GM12878 (cell line): Measurements from ENCODE around the gene NDST4. TPM values are rescaled to one million over a fixed set of nuclear protein-coding genes. Genes with fewer than 3 reads are reported as not detected.

Source experiments
- ATAC-seq: fragments of 200-7000 bp; cut with Tn5 transposase; 3 replicates; pipeline ENCODE4 v1.9.1; 2020; ENCODE audit warnings: mild to moderate bottlenecking, moderate library complexity
- BruUV-seq: library from RNA; stranded (reverse); fragments of 400-500 nt; replicated peaks from 2 replicates; lab custom pipeline; 2021; lab: Mats Ljungman, UMichigan
- CTCF ChIA-PET: fragments of 300-600 bp; sonication (Branson Sonifier 250); formaldehyde crosslinking; extraction: SDS; loops from one replicate; lab custom pipeline; 2021; ENCODE audit warnings: inconsistent platforms; lab: Yijun Ruan, JAX
- POLR2A ChIA-PET: fragments of 350-600 bp; formaldehyde crosslinking; extraction: SDS; loops from one replicate; lab custom pipeline; 2021; ENCODE audit warnings: inconsistent platforms; lab: Charles Lee
- RAD21 ChIA-PET: fragments of 300-600 bp; sonication (Branson Sonifier 250); formaldehyde crosslinking; loops from one replicate; lab custom pipeline; 2023; ENCODE audit warnings: antibody characterized with exemption; ENCODE audit not compliant: unreplicated experiment; lab: Charles Lee
- SMC1A ChIA-PET: fragments of 300-600 bp; sonication (Branson Sonifier 250); formaldehyde crosslinking; loops from one replicate; lab custom pipeline; 2023; ENCODE audit not compliant: unreplicated experiment, uncharacterized antibody; lab: Charles Lee
- DNase-seq: peaks from one replicate; pipeline ENCODE4 v3.0.0-alpha.2; 2011; ENCODE audit warnings: low read depth, low spot score
- FAIRE-seq: peaks from 3 replicates; lab custom pipeline; 2011; peaks lifted over from hg19 to GRCh38; lab: Jason Lieb, UNC
- H2AFZ ChIP-seq: 2 replicates; pipeline ENCODE4 v1.6.0; 2011; ENCODE audit warnings: low read depth, low read length, control low read depth; ENCODE audit not compliant: control insufficient read depth
- H3K27ac ChIP-seq: 2 replicates; pipeline ENCODE4 v1.5.1; 2011; ENCODE audit warnings: control low read depth; ENCODE audit not compliant: control insufficient read depth, insufficient read depth
- H3K27me3 ChIP-seq, 2 experiments: replicated peaks in 1 of 2; 2 replicates each; pipeline versions ENCODE4 v1.6.0 to v1.6.1; 2011; ENCODE audit warnings: low read length in 1 of 2; ENCODE audit not compliant: control insufficient read depth in 2 of 2, insufficient read depth in 2 of 2
- H3K36me3 ChIP-seq, 2 experiments: 2 replicates each; pipeline ENCODE4 v1.5.1; 2011; ENCODE audit warnings: low read length in 1 of 2; ENCODE audit not compliant: control insufficient read depth in 2 of 2, insufficient read depth in 2 of 2
- H3K4me1 ChIP-seq: 2 replicates; pipeline ENCODE4 v1.6.1; 2011; ENCODE audit warnings: mild to moderate bottlenecking, low read length, moderate library complexity, mixed read lengths; ENCODE audit not compliant: control insufficient read depth, insufficient read depth
- H3K4me2 ChIP-seq: 2 replicates; pipeline ENCODE4 v1.6.0; 2011; ENCODE audit warnings: control low read depth; ENCODE audit not compliant: control insufficient read depth, insufficient read depth
- H3K4me3 ChIP-seq: fragments of 200-600 bp; sonication (generic); 2 replicates; pipeline ENCODE4 v1.5.1; 2016
- H3K79me2 ChIP-seq: 2 replicates; pipeline ENCODE4 v1.6.0; 2011; ENCODE audit warnings: low read length; ENCODE audit not compliant: control insufficient read depth, insufficient read depth
- H3K9ac ChIP-seq: 2 replicates; pipeline ENCODE4 v1.8.0; 2011; ENCODE audit warnings: low read length, control low read depth, mixed read lengths; ENCODE audit not compliant: control insufficient read depth, insufficient read depth
- H3K9me3 ChIP-seq: replicated peaks from 3 replicates; pipeline ENCODE4 v1.5.1; 2011; ENCODE audit warnings: mild to moderate bottlenecking, low read length; ENCODE audit not compliant: control insufficient read depth, insufficient read depth
- H4K20me1 ChIP-seq: 2 replicates; pipeline ENCODE4 v1.6.0; 2011; ENCODE audit not compliant: control insufficient read depth, insufficient read depth
- BACH1 ChIP-seq: fragments of 450-650 bp; IDR thresholded peaks from 2 replicates; pipeline ENCODE4 v1.6.1; 2017; ENCODE audit warnings: mild to moderate bottlenecking, borderline replicate concordance
- BCL11A ChIP-seq: IDR thresholded peaks from 2 replicates; pipeline ENCODE4 v1.6.1; 2011; ENCODE audit warnings: low read depth, low read length
- CBX5 ChIP-seq: sonication (generic); IDR thresholded peaks from 2 replicates; pipeline ENCODE4 v1.6.1; 2016; ENCODE audit warnings: low read depth, moderate library complexity, mild to moderate bottlenecking, inconsistent platforms
- CREB1 ChIP-seq: IDR thresholded peaks from 2 replicates; pipeline ENCODE4 v1.6.1; 2012; ENCODE audit warnings: low read depth, mild to moderate bottlenecking, inconsistent platforms
- FOS ChIP-seq: IDR thresholded peaks from 3 replicates; pipeline ENCODE4 v1.6.1; 2011; ENCODE audit warnings: borderline replicate concordance; ENCODE audit not compliant: insufficient read length; ENCODE audit errors: extremely low read depth
- HSF1 ChIP-seq: fragments of 150-350 bp; IDR thresholded peaks from 2 replicates; pipeline ENCODE4 v1.6.1; 2014; ENCODE audit warnings: mild to moderate bottlenecking, low read depth, low read length
- IRF5 ChIP-seq: fragments of 450-650 bp; IDR thresholded peaks from 2 replicates; pipeline ENCODE4 v1.6.1; 2017; ENCODE audit warnings: borderline replicate concordance
- JUNB ChIP-seq: IDR thresholded peaks from 2 replicates; pipeline ENCODE4 v1.6.1; 2016; ENCODE audit warnings: antibody characterized with exemption, mild to moderate bottlenecking
- KAT2A ChIP-seq: conservative IDR thresholded peaks from 2 replicates; pipeline ENCODE4 v1.6.1; 2011; ENCODE audit warnings: low read depth, low read length; ENCODE audit not compliant: control insufficient read depth
- KLF5 ChIP-seq: fragments of 450-650 bp; IDR thresholded peaks from 2 replicates; pipeline ENCODE4 v1.6.1; 2014; ENCODE audit warnings: mild to moderate bottlenecking; ENCODE audit not compliant: partially characterized antibody
- MAX ChIP-seq: IDR thresholded peaks from 2 replicates; pipeline ENCODE4 v1.6.1; 2012; ENCODE audit warnings: low read depth, low read length, improper control_type of control experiment
- MTA2 ChIP-seq: fragments of 450-650 bp; IDR thresholded peaks from 2 replicates; pipeline ENCODE4 v1.6.1; 2016; ENCODE audit warnings: low read depth, mild to moderate bottlenecking, moderate library complexity
- NKRF ChIP-seq: fragments of 450-650 bp; conservative IDR thresholded peaks from 2 replicates; pipeline ENCODE4 v1.6.1; 2017; ENCODE audit warnings: mild to moderate bottlenecking, moderate library complexity
- PML ChIP-seq: IDR thresholded peaks from 2 replicates; pipeline ENCODE4 v1.6.1; 2012; ENCODE audit warnings: low read length, inconsistent platforms
- RCOR1 ChIP-seq: conservative IDR thresholded peaks from 2 replicates; pipeline ENCODE4 v1.6.1; 2012; ENCODE audit warnings: low read depth, low read length, improper control_type of control experiment
- USF1 ChIP-seq: IDR thresholded peaks from 2 replicates; pipeline ENCODE4 v1.6.1; 2011; ENCODE audit warnings: borderline replicate concordance, low read depth, mild to moderate bottlenecking, moderate library complexity, mixed read lengths, low read length; ENCODE audit not compliant: insufficient read depth; ENCODE audit errors: extremely low read length
- ZNF207 ChIP-seq: fragments of 450-650 bp; IDR thresholded peaks from 2 replicates; pipeline ENCODE4 v1.6.1; 2014; ENCODE audit warnings: antibody characterized with exemption, mild to moderate bottlenecking, borderline replicate concordance
- in situ Hi-C: fragments of 300-500 bp; cut with MboI; formaldehyde crosslinking; loops from 9 replicates; pipeline ENCODE4 v1.14.3; 2018; ENCODE audit warnings: mixed read lengths
- intact Hi-C: fragments of 100-400 bp; cut with micrococcal nuclease; formaldehyde crosslinking; loops from one replicate; pipeline ENCODE4 v1.14.2; 2022; ENCODE audit not compliant: unreplicated experiment
- polyA plus RNA-seq, 11 experiments: library from polyadenylated mRNA; depleted of rRNA in 4 of 11; unstranded in 6 of 11; stranded (reverse) in 5 of 11; fragments of >200 nt; fragmentation: Nextera tagmentation in 4 of 11; fragmentation: Illumina TruSeq in 1 of 11; extraction: Ambion mirVana in 4 of 11; extraction: Trizol in 1 of 11; gene quantifications; 1 replicate in 1 of 11; 2 replicates in 10 of 11; pipeline versions ENCODE4 v1.2.1 to v1.2.3, GENCODE V29; 2011 to 2016; ENCODE audit warnings: inconsistent platforms in 2 of 11, missing spikeins in 2 of 11, low read depth in 1 of 11
- total RNA-seq, 4 experiments: library from RNA; depleted of rRNA in 3 of 4; stranded (reverse); fragments of >200 nt in 3 of 4; fragmentation: Illumina TruSeq in 1 of 4; extraction: Trizol in 1 of 4; gene quantifications; 2 replicates each; pipeline versions ENCODE4 v1.2.1 to v1.2.3, GENCODE V29; 2013 to 2021

NDST4 gene
- total and polyA plus RNA-seq, 10 of the 15 experiments (the other 5 are each of a cell fraction or from before 2014, with no cell fraction given), result 0.04 to 0.11 (median 0.07) TPM; not detected in 6

GRCh38 chr4:114976901-114977300 lies 136.5 kb downstream of the NDST4 start (continued):
- no peak for TF ChIP-seq IRF5

- no peak overlapping the region for H3K27ac ChIP-seq
- no peaks in the 10 kb centered on the region for H3K79me2 ChIP-seq
- ChIA-PET CTCF (no interaction called here), RAD21 (no interaction called here), POLR2A (no interaction called here), SMC1A (no interaction called here)
- no peaks in the 10 kb centered on the region for H3K27me3 ChIP-seq
- DNase-seq, result no peak
- no peaks in the 10 kb centered on the region for H3K4me1 ChIP-seq
- H3K9ac ChIP-seq, result no peak overlapping the region
- H4K20me1 ChIP-seq, result no peaks in the 10 kb centered on the region
- no peak for TF ChIP-seq BCL11A
- TF ChIP-seq CBX5, result no peak
- TF ChIP-seq MAX, result no peak
- no peak for TF ChIP-seq MTA2
- TF ChIP-seq RCOR1, result no peak
- no peak for TF ChIP-seq ZNF207
- TF ChIP-seq HSF1, result no peak
- no peak for TF ChIP-seq NKRF
- no peak for TF ChIP-seq USF1
- TF ChIP-seq CREB1, result no peak
- TF ChIP-seq KLF5, result no peak
- TF ChIP-seq FOS, result no peak
- TF ChIP-seq KAT2A, result no peak
- TF ChIP-seq BACH1, result no peak
- TF ChIP-seq PML, result no peak
- no peak for TF ChIP-seq JUNB
- ATAC-seq, result no peak
- H3K4me3 ChIP-seq, result no peak overlapping the region
- in situ Hi-C loops (no loop called here), intact Hi-C loops (no loop called here)
- no peak overlapping the region for H2AFZ ChIP-seq
- no TSS peak for BruUV-seq
- no peaks in the 10 kb centered on the region for H3K9me3 ChIP-seq
- no peak for FAIRE-seq
- H3K36me3 ChIP-seq, result no peaks in the 10 kb centered on the region
- no peak overlapping the region for H3K4me2 ChIP-seq
Measured at GRCh38 chr4:114964026-114964425, 149.4 kb downstream of the NDST4 start.
